Measurements from ENCODE around the gene SFXN1.
A peak's percentile ranks its signal among the peaks of the same experiment; 100 is the strongest.

DNA sequence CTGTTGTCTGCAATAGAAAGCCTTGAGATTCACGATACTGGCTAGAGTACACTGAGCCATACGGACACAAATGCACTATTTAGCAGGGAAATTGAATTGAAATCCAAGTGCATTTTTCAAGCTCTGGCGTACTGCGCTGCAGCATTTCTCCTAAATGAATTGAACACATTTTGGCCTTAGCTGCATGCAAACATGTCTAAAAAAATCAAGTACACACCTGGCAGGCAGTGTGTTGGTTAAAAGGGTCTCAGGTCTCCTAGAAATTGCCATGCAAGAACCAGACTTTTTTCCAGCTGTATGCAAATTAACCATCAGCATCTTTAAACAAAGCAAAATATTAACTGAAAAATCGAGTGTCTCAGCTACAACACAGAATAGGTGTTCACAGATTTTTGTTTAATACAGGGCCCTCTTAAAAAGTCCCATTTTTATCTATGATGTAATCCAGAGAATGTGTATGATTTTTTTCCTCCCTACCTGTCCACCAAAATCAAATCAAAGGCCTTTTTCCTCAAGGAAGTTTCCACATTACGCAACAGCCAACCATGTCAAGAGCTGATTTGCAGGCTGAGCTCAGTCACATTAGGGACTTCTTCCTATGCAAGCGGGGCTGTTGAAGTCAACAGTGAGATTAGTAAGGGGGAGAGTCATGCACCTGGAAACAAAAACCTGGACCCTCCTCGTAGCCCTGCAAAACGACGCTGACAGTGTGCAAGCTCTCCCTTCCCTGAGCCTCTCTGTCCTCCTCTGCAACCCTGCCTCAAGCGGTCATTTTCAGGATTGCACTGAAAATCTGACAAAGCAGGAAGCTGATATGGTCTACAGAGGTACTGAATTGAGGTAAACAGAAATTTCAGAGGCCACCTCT, 14.1 kb upstream of the SFXN1 start:
- peak; percentile 74 for TF ChIP-seq CTCF (IDR thresholded peaks at IDR 0.05)
- no peak for TF ChIP-seq EZH2phosphoT487 (IDR thresholded peaks at IDR 0.05)
- TF ChIP-seq EZH2 (IDR thresholded peaks at IDR 0.05): no peak

Data from neural progenitor cell (in vitro differentiated cells).